IMR-90 (cell line): ENCODE measurements around the gene RPS13. TPM values are rescaled to one million over a fixed set of nuclear protein-coding genes. Genes with fewer than 3 reads are reported as not detected.

Source experiments
- ATAC-seq: fragments of 200-7000 bp; cut with Tn5 transposase; 2 replicates; pipeline ENCODE4 v1.9.1; 2020; ENCODE audit warnings: low read depth, mild to moderate bottlenecking, moderate library complexity
- BruUV-seq: library from RNA; stranded (reverse); fragments of 400-500 nt; replicated peaks from 2 replicates; lab custom pipeline; 2021; lab: Mats Ljungman, UMichigan
- CTCF ChIA-PET: fragments of 300-600 bp; formaldehyde crosslinking; extraction: SDS; loops from one replicate; lab custom pipeline; 2021; ENCODE audit warnings: antibody characterized with exemption; lab: Yijun Ruan, JAX
- POLR2A ChIA-PET: fragments of 300-600 bp; sonication (Branson Sonifier 250); formaldehyde crosslinking; loops from one replicate; lab custom pipeline; 2022; ENCODE audit warnings: antibody characterized with exemption; ENCODE audit not compliant: unreplicated experiment; lab: Charles Lee
- DNase-seq: peaks from one replicate; pipeline ENCODE4 v3.0.0; 2013
- H2AFZ ChIP-seq: replicated peaks from 2 replicates; pipeline ENCODE3; 2013; ENCODE audit warnings: low read length, mild to moderate bottlenecking; ENCODE audit not compliant: poor library complexity
- H2AK5ac ChIP-seq: 2 replicates; pipeline ENCODE4 v1.6.1; 2013; ENCODE audit warnings: low read depth, low read length, inconsistent platforms
- H2AK9ac ChIP-seq: replicated peaks from 2 replicates; pipeline ENCODE3; 2013; ENCODE audit warnings: mild to moderate bottlenecking, low read depth, low read length, moderate library complexity; ENCODE audit not compliant: poor library complexity
- H2BK120ac ChIP-seq: 2 replicates; pipeline ENCODE4 v1.6.1; 2013; ENCODE audit warnings: low read depth, low read length, inconsistent platforms
- H2BK15ac ChIP-seq: 3 replicates; pipeline ENCODE4 v1.6.1; 2013; ENCODE audit warnings: low read depth, low read length, inconsistent platforms
- H2BK20ac ChIP-seq: 2 replicates; pipeline ENCODE4 v1.6.1; 2013; ENCODE audit warnings: low read depth, mild to moderate bottlenecking, inconsistent platforms, low read length, moderate library complexity
- H2BK5ac ChIP-seq: 2 replicates; pipeline ENCODE4 v1.6.1; 2013; ENCODE audit warnings: mild to moderate bottlenecking, low read depth, low read length, inconsistent platforms; ENCODE audit not compliant: poor library complexity, severe bottlenecking
- H3K14ac ChIP-seq: replicated peaks from 2 replicates; pipeline ENCODE4 v1.6.1; 2013; ENCODE audit warnings: low read depth, low read length, inconsistent platforms
- H3K18ac ChIP-seq: 2 replicates; pipeline ENCODE4 v1.6.1; 2013; ENCODE audit warnings: low read depth, low read length, control low read depth
- H3K23ac ChIP-seq: 2 replicates; pipeline ENCODE4 v1.6.1; 2013; ENCODE audit warnings: low read depth, low read length, inconsistent platforms
- H3K27ac ChIP-seq: 2 replicates; pipeline ENCODE4 v1.5.1; 2013; ENCODE audit warnings: mild to moderate bottlenecking, control low read depth, low read length; ENCODE audit not compliant: insufficient read depth
- H3K27me3 ChIP-seq: 2 replicates; pipeline ENCODE4 v1.6.1; 2013; ENCODE audit warnings: low read length; ENCODE audit not compliant: control insufficient read depth, insufficient read depth
- H3K36me3 ChIP-seq: 2 replicates; pipeline ENCODE4 v1.6.1; 2013; ENCODE audit warnings: low read length, mixed read lengths; ENCODE audit not compliant: control insufficient read depth, insufficient read depth
- H3K4ac ChIP-seq: 2 replicates; pipeline ENCODE4 v1.6.1; 2013; ENCODE audit warnings: low read depth, low read length, inconsistent platforms
- H3K4me1 ChIP-seq: 2 replicates; pipeline ENCODE4 v1.6.1; 2013; ENCODE audit warnings: low read length, mixed read lengths; ENCODE audit not compliant: control insufficient read depth, insufficient read depth
- H3K4me2 ChIP-seq: 2 replicates; pipeline ENCODE4 v1.6.1; 2013; ENCODE audit warnings: low read depth, mild to moderate bottlenecking, control low read depth, low read length, moderate library complexity
- H3K4me3 ChIP-seq: 2 replicates; pipeline ENCODE4 v1.5.1; 2013; ENCODE audit warnings: low read depth, mild to moderate bottlenecking, control low read depth, low read length, moderate library complexity; ENCODE audit not compliant: insufficient read depth
- H3K56ac ChIP-seq: 2 replicates; pipeline ENCODE4 v1.6.1; 2013; ENCODE audit warnings: low read length, inconsistent platforms; ENCODE audit not compliant: insufficient read depth; ENCODE audit errors: extremely low read depth
- H3K79me1 ChIP-seq, 2 experiments: 2 replicates each; pipeline ENCODE4 v1.6.1; 2013; ENCODE audit warnings: low read length in 2 of 2, inconsistent platforms in 1 of 2, low read depth in 1 of 2
- H3K9ac ChIP-seq: 2 replicates; pipeline ENCODE4 v1.6.1; 2013; ENCODE audit warnings: low read depth, low read length, control low read depth
- H3K9me1 ChIP-seq: 2 replicates; pipeline ENCODE4 v1.6.1; 2013; ENCODE audit warnings: low read length, inconsistent platforms; ENCODE audit not compliant: insufficient read depth
- H3K9me3 ChIP-seq: 2 replicates; pipeline ENCODE4 v1.6.1; 2013; ENCODE audit warnings: low read length; ENCODE audit not compliant: control insufficient read depth, insufficient read depth
- H4K20me1 ChIP-seq: 2 replicates; pipeline ENCODE4 v1.6.1; 2013; ENCODE audit warnings: low read length, inconsistent platforms; ENCODE audit not compliant: insufficient read depth
- H4K5ac ChIP-seq: 2 replicates; pipeline ENCODE4 v1.6.1; 2013; ENCODE audit warnings: mild to moderate bottlenecking, low read depth, low read length, control low read depth
- H4K8ac ChIP-seq, 2 experiments: 2 replicates each; pipeline ENCODE4 v1.6.1; 2013; ENCODE audit warnings: low read depth in 2 of 2, low read length in 2 of 2, control low read depth in 1 of 2, inconsistent platforms in 1 of 2
- H4K91ac ChIP-seq: 2 replicates; pipeline ENCODE4 v1.6.1; 2013; ENCODE audit warnings: low read depth, low read length, inconsistent platforms; ENCODE audit not compliant: insufficient read depth
- POLR2A ChIP-seq: IDR thresholded peaks from 2 replicates; pipeline ENCODE4 v1.6.1; 2012; ENCODE audit warnings: mild to moderate bottlenecking, low read depth, low read length
- RAD21 ChIP-seq: IDR thresholded peaks from 2 replicates; pipeline ENCODE4 v1.6.1; 2012; ENCODE audit warnings: low read length, improper control_type of control experiment
- WGBS, 2 experiments: methylation state at CpG; one replicate each; pipeline versions ENCODE4 v1.1.5 to v1.1.7; 2013; ENCODE audit warnings: missing lambda C conversion rate in 2 of 2; ENCODE audit not compliant: insufficient read length in 1 of 2; ENCODE audit errors: extremely low coverage in 2 of 2; 5-methylcytosine and 5-hydroxymethylcytosine counted together
- dilution Hi-C: fragments of 300-500 bp; cut with HindIII; formaldehyde crosslinking; loops from one replicate; pipeline ENCODE4 v1.14.3; 2018; ENCODE audit warnings: low sequenced_read_pairs; ENCODE audit not compliant: unreplicated experiment
- in situ Hi-C: fragments of 300-500 bp; cut with MboI; formaldehyde crosslinking; loops from 3 replicates; pipeline ENCODE4 v1.14.3; 2019; ENCODE audit warnings: low sequenced_read_pairs, inconsistent platforms, mixed read lengths
- intact Hi-C: fragments of 100-400 bp; cut with micrococcal nuclease; formaldehyde crosslinking; loops from 2 replicates; pipeline ENCODE4 v1.10.0; 2022
- polyA plus RNA-seq, 3 experiments: library from polyadenylated mRNA; depleted of rRNA; stranded (reverse); fragments of >200 nt; gene quantifications; 2 replicates each; pipeline ENCODE4 v1.2.3, GENCODE V29; 2012; ENCODE audit warnings: low replicate concordance in 1 of 3
- total RNA-seq: library from RNA; depleted of rRNA; stranded (reverse); fragments of >200 nt; gene quantifications from 2 replicates; pipeline ENCODE4 v1.2.3, GENCODE V29; 2012

RPS13 gene
- total and polyA plus RNA-seq, 2 of the 4 experiments (the other 2 are of a cell fraction), result 548 to 701 TPM

DNA sequence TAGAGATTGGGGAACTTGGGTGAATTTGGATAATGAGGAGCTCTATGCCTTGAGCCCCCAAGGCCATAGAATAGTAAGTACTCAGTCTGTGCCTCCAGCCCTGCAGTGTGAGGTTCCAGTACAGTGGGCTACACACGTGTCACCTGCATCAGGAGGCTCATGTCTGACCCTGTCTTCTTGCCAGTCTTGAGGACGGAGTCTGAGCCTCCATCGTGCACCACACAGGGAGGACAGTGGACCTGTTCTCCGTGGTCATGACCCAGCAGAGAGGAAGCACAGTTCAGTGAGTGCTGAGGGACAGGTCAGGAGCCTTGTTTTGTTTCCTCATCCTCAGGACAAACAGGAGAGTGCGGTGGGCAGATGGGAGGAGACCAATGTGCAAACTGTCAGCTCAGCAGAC lies 30.8 kb downstream of the RPS13 start:
- Histone ChIP-seq H2BK15ac (no peak overlapping the region), H3K9ac (no peak overlapping the region), H3K4ac (no peak overlapping the region), H4K91ac (no peak overlapping the region), H3K27ac (no peak overlapping the region), H3K36me3 (no peaks in the 10 kb centered on the region), H3K4me2 (no peak overlapping the region), H3K56ac (no peak overlapping the region), H3K14ac (no peak overlapping the region), H4K5ac (no peak overlapping the region), H3K9me1 (no peaks in the 10 kb centered on the region), H2BK120ac (no peak overlapping the region), H3K18ac (no peak overlapping the region), H3K27me3 (no peaks in the 10 kb centered on the region; the same call in 1 of the 2 replicates), H2AK9ac (no peak overlapping the region), H3K79me1 (no peaks in the 10 kb centered on the region), H3K23ac (no peak overlapping the region), H3K9me3 (no peaks in the 10 kb centered on the region), H3K4me1 (no peaks in the 10 kb centered on the region), H2BK20ac (no peak overlapping the region), H3K4me3 (no peak overlapping the region), H4K8ac (no peak overlapping the region), H2AK5ac (no peak overlapping the region), H4K20me1 (no peaks in the 10 kb centered on the region), H2AFZ (no peak overlapping the region), H2BK5ac (no peak overlapping the region)
- in situ Hi-C loops, result no loop called here
- no TSS peak for BruUV-seq
- 88% methylated on average over 2 of the region's 5 CpGs; no CpG with 5 or more reads in 1 of the 2 experiments for WGBS, 2 experiments
- dilution Hi-C loops, result no loop called here
- no peak for DNase-seq
- TF ChIP-seq POLR2A (no peak), RAD21 (no peak)
- CTCF ChIA-PET, result no interaction called here
- ATAC-seq, result no peak
- intact Hi-C loops, result no loop called here
- POLR2A ChIA-PET, result no interaction called here
